Adrenal gland (tissue), 12 donors: ENCODE measurements around the gene ATP2B3. TPM values are rescaled to one million over a fixed set of nuclear protein-coding genes. Genes with fewer than 3 reads are reported as not detected.

Experiments used
- DNase-seq, 7 donors: peaks; one replicate each; pipeline ENCODE4 v3.0.0-alpha.2; 2019 to 2020
- H3K27ac ChIP-seq, 5 donors: fragments of 200-600 bp; sonication (generic) in 4 of 5; 1 replicate in 3 of 5; 2 replicates in 2 of 5; pipeline versions ENCODE4 v1.5.1 to v1.8.0; 2016 to 2020; ENCODE audit warnings: mild to moderate bottlenecking in 1 of 5
- H3K27me3 ChIP-seq: fragments of 200-600 bp; 2 replicates; pipeline ENCODE4 v1.8.0; 2021
- H3K36me3 ChIP-seq, 2 donors: fragments of 200-600 bp; replicated peaks in 1 of 2; 1 replicate in 1 of 2; 2 replicates in 1 of 2; pipeline versions ENCODE4 v1.5.1 to v1.8.0; 2018 to 2022
- H3K4me1 ChIP-seq, 2 donors: fragments of 200-600 bp; replicated peaks in 1 of 2; 1 replicate in 1 of 2; 2 replicates in 1 of 2; pipeline versions ENCODE4 v1.5.1 to v1.8.0; 2018 to 2021
- H3K4me3 ChIP-seq, 4 donors: fragments of 200-600 bp; sonication (generic) in 3 of 4; one replicate each; pipeline ENCODE4 v1.5.1; 2016 to 2018
- H3K9me3 ChIP-seq, 3 donors: fragments of 200-600 bp; sonication (generic) in 1 of 3; replicated peaks in 1 of 3; 1 replicate in 2 of 3; 2 replicates in 1 of 3; pipeline versions ENCODE4 v1.5.1 to v1.8.0; 2016 to 2021
- POLR2A ChIP-seq, 2 donors: fragments of 450-650 bp; IDR thresholded peaks; one replicate each; pipeline ENCODE4 v1.6.1; 2017; ENCODE audit warnings: antibody characterized with exemption in 2 of 2, mild to moderate bottlenecking in 2 of 2, moderate library complexity in 1 of 2
- WGBS, 4 donors: extraction: QIAGEN DNeasy Blood & Tissue Kit in 2 of 4; methylation state at CpG; one replicate each; pipeline versions ENCODE4 v1.1.5 to v1.1.7; 2013 to 2017; 5-methylcytosine and 5-hydroxymethylcytosine counted together
- intact Hi-C, 2 donors: fragments of 100-400 bp; cut with DNase I; formaldehyde crosslinking; loops; one replicate each; pipeline versions ENCODE4 v1.14.1 to v1.15.0; 2022 to 2023
- polyA plus RNA-seq, 3 donors: library from polyadenylated mRNA; stranded (reverse); fragments of 200-250 nt in 2 of 3; fragments of 350-450 nt in 1 of 3; fragmentation: Illumina TruSeq in 1 of 3; extraction: RNeasy Lipid Tissue Mini Kit (QIAGEN cat#74804) in 1 of 3; gene quantifications; one replicate each; pipeline ENCODE4 v1.2.3, GENCODE V29; 2013 to 2014
- total RNA-seq, 9 donors: library from RNA; depleted of rRNA in 4 of 9; stranded (reverse); fragments of >200 nt in 4 of 9; fragments of 120-200 nt in 1 of 9; fragmentation: NEBNext Ultra II Directional in 1 of 9; extraction: Animal tissue kit (Norgen Biotek cat#: 25700) in 1 of 9; gene quantifications; one replicate each; pipeline versions ENCODE4 v1.1.0 to v1.2.4, GENCODE V29; 2013 to 2023
- TF ChIP-seq, protein P1 (sequence below), 6 experiments: fragments of 450-650 bp in 4 of 6; fragments of 200-600 bp in 2 of 6; sonication (generic) in 1 of 6; IDR thresholded peaks; 1 replicate in 5 of 6; 2 replicates in 1 of 6; pipeline versions ENCODE4 v1.5.1 to v1.8.0; 2016 to 2021; ENCODE audit warnings: antibody characterized with exemption in 6 of 6, mild to moderate bottlenecking in 2 of 6, moderate library complexity in 1 of 6
- donor health status: healthy with polysubstance abuse.
- donor health status: Bipolar disorder and iron deficiency.
- donor health status: DM: yes; HTN: yes; CAD: no.
- donor health status: DM: no; HTN: no; CAD: no.
- donor health status: DM: no; HTN: no; CAD: no.
- donor health status: DM: yes; HTN: yes; CAD: no.

The ATP2B3 gene
- total and polyA plus RNA-seq, 12 donors: 1.1 to 46.4 (median 15.4) TPM

DNA sequence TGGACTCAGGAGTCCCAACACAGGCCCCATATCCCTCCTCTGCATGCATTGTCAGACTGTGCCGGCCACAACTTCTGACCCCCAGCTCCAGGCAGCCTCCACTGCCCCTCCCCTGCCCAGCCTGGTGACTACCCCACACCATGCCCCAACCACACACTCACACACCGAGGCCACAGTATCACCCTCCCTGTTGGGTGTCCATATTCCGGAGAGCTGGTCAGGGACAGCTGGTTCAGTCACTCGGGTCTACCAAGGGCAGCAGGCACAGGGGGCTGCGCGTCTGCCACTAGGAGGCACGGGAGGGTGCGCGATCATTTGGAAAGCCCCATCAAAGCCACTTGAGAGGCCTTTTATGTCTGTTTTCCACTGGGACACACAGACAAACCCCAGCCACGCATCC is 55.2 kb downstream of the ATP2B3 start:
- H3K4me1 ChIP-seq: no peaks in the 10 kb centered on the region
- intact Hi-C loops: no loop called here
- DNase-seq: no peak
- H3K27ac ChIP-seq: no peak overlapping the region
- no peaks in the 10 kb centered on the region for H3K36me3 ChIP-seq
- TF ChIP-seq POLR2A (IDR thresholded peaks at IDR 0.05): no peak
- TF ChIP-seq, protein P1, sequence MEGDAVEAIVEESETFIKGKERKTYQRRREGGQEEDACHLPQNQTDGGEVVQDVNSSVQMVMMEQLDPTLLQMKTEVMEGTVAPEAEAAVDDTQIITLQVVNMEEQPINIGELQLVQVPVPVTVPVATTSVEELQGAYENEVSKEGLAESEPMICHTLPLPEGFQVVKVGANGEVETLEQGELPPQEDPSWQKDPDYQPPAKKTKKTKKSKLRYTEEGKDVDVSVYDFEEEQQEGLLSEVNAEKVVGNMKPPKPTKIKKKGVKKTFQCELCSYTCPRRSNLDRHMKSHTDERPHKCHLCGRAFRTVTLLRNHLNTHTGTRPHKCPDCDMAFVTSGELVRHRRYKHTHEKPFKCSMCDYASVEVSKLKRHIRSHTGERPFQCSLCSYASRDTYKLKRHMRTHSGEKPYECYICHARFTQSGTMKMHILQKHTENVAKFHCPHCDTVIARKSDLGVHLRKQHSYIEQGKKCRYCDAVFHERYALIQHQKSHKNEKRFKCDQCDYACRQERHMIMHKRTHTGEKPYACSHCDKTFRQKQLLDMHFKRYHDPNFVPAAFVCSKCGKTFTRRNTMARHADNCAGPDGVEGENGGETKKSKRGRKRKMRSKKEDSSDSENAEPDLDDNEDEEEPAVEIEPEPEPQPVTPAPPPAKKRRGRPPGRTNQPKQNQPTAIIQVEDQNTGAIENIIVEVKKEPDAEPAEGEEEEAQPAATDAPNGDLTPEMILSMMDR (IDR thresholded peaks at IDR 0.05): no peak
- 82 to 87% (median 83%) methylated on average over 3 to 10 of the region's 10 CpGs for whole genome bisulfite sequencing, 4 donors
- H3K9me3 ChIP-seq: no peaks in the 10 kb centered on the region
- no peak overlapping the region for H3K4me3 ChIP-seq
- H3K27me3 ChIP-seq: peaks cover 17% of the 10 kb centered on the region

DNA sequence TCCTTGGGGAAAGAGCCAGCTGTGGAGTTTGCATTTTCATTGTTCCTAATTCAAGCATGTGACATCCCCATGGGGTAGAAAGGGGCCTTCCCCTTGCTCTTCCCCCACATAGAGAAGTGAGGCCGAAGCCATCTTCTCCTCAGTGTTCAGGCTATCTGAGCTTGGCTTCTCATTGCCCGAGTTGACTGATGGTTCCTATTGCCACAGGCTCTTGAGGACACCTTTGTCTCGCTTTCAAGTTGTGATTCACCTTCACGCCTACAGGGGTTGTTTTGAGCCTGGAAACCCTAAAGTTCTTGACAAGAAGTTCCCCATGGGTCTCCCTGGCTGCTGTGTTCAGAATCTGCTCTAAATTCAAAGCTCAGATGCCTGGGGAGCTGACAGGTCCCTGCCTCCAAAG is 56.5 kb downstream of the ATP2B3 start:
- intact Hi-C loops: no loop called here
- WGBS, 4 donors: 67 to 100% (median 82%) methylated on average over 1 to 4 of the region's 4 CpGs
- no peaks in the 10 kb centered on the region for H3K36me3 ChIP-seq

DNA sequence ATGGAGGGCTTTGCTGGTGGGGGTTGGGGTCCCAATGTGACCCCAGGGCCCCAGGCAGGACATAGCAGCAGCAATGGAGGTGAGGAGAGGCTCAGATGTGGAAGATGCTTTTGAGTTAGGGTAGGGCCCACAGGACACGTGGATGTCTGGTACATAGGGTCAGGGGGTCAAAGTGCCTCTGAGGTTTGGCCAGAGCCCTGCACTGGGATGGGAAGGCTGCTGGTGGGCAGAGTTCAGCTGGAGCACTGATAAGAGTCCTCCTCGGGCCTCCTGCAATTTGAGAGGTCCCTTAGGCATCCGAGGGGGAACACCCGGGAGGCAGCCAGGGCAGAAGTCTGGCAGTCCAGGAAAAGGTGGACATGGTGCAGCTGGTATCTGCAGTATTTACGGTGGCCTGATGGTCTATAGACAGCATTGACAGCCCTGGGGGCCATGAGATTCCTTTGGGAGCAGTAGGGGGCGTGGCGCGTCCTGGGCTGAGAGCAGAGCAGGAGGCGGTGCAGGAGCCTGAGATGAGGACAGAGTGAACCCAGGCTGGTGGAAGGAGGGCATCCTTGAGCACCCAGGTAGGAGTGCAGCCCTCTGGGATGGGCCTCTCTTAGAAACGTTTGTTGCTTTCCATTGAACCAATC is 58.9 kb downstream of the ATP2B3 start:
- whole genome bisulfite sequencing, 4 donors: 54 to 81% (median 67%) methylated on average over 2 to 10 of the region's 10 CpGs
- intact Hi-C loops: no loop called here

More for the DNA sequence above, 56.5 kb downstream of the ATP2B3 start:
- Histone ChIP-seq H3K4me3 (no peak overlapping the region), H3K4me1 (no peaks in the 10 kb centered on the region), H3K9me3 (no peaks in the 10 kb centered on the region), H3K27me3 (peaks cover 17% of the 10 kb centered on the region), H3K27ac (no peak overlapping the region)
- no peak for TF ChIP-seq POLR2A (IDR thresholded peaks at IDR 0.05)
- TF ChIP-seq, protein P1 (IDR thresholded peaks at IDR 0.05): no peak
- no peak for DNase-seq

DNA sequence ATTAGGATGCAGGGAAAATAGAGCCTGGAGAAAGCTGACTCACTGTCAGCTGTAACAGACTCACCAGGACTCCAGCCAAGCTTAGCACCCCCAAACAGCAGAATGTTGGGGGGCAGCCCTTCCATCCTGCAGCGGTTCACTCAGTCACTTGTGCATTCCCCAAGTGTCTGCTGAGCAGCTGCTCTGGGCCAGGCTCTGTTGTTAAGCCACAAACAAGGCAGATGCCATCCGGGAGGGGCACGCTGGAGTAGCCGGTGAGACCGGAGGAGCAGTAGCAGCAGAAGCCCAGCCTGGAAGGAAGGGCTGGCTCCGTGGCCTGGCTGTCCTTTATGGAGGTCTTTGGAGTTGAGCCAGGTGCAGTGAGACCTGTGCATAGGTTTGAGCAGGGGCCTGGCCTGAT is 59.5 kb downstream of the ATP2B3 start:
- 78 to 88% methylated on average over 6 of the region's 6 CpGs; no CpG with 5 or more reads in 2 of the 4 donors for WGBS, 4 donors
- no peak for DNase-seq
- H3K4me3 ChIP-seq: no peak overlapping the region
- peaks cover 22% of the 10 kb centered on the region for H3K27me3 ChIP-seq
- no peak overlapping the region for H3K27ac ChIP-seq
- H3K9me3 ChIP-seq: no peaks in the 10 kb centered on the region
- H3K36me3 ChIP-seq: no peaks in the 10 kb centered on the region
- H3K4me1 ChIP-seq: no peaks in the 10 kb centered on the region
- intact Hi-C loops: no loop called here
- no peak for TF ChIP-seq POLR2A (IDR thresholded peaks at IDR 0.05)
- TF ChIP-seq, protein P1 (IDR thresholded peaks at IDR 0.05): no peak

More for the DNA sequence above, 58.9 kb downstream of the ATP2B3 start:
- no peak for DNase-seq
- TF ChIP-seq, protein P1 (IDR thresholded peaks at IDR 0.05): no peak
- no peak for TF ChIP-seq POLR2A (IDR thresholded peaks at IDR 0.05)
- no peaks in the 10 kb centered on the region for H3K36me3 ChIP-seq
- no peaks in the 10 kb centered on the region for H3K4me1 ChIP-seq
- no peak overlapping the region for H3K4me3 ChIP-seq
- H3K27me3 ChIP-seq: peaks cover 23% of the 10 kb centered on the region
- no peaks in the 10 kb centered on the region for H3K9me3 ChIP-seq
- H3K27ac ChIP-seq: no peak overlapping the region
